GM18868 (cell line): ENCODE measurements around the gene CTSK.

Source experiments
- ATAC-seq: cut with Tn5 transposase; IDR thresholded peaks from one replicate; pipeline ENCODE4 v1.9.1; 2021; ENCODE audit warnings: mild to moderate bottlenecking, moderate library complexity; ENCODE audit not compliant: unreplicated experiment

Gene CTSK

DNA sequence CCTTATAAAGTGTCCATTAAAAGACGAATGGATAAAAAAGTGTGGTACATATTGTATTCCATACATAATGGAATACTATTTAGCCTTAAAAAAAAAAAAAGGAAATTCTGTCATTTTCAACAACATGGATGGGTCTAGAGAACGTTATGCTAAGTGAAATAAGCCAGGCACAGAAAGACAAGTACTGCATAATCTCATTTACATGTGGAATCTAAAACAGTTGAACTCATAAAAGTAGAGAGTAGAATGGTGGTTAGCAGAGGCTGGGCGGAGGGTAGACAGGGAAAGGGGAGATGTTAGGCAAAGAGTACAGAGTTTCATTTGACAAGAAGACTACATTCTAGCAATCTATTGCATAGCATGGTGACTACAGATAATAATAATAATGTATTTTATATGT, 45.0 kb downstream of the CTSK start:
- no peak for ATAC-seq

DNA sequence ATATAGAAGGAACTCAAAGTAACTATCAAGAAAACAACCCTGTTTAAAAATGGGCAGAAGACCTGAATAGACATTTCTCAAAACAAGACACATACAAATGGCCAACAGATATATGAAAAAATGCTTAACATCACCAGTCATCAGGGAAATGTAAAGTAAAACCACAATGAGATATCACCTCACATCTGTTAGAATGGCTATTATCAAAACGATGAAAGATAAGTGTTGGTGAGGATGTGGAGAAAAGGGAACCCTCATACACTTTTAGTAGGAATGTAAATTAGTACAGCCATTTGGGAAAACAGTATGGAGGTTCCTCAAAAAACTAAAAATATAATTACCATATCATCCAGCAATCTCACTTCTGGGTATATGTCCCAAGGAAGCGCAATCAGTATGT, 45.5 kb downstream of the CTSK start:
- ATAC-seq = no peak

DNA sequence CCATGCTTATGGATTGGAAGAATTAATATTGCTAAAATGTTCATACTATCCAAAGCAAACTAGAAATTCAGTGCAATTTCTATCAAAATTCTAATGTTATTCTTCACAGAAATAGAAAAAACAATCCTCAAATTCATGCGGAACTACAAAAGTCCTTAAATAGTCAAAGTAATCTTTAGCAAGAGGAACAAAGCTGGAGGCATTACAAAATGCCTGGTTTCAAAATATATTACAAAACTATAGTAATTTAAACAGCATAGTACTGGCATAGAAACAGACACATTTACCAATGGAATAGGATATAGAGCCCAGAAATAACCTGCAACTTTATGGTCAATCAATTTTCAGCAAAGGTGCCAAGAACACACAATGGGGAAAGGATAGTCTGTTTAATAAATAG, 46.3 kb downstream of the CTSK start:
- no peak for ATAC-seq

DNA sequence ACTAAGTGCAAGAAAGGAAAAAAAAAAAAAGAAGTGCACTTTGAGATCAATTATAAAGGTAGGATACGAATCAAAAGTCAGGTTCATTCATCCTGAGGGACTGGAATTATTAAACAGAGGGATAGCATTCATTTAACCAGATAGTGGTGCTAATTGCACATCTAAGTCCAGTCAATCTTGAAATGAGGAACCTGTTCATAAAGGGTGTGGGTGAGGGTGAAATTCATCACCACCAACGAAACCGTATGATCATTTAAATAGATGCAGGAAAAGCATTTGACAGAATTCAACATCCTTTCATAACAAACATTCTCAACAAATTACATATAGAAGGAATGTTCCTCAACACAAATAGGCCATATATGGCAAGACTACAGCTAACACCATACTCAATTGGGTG, 48.0 kb downstream of the CTSK start:
- no peak for ATAC-seq

DNA sequence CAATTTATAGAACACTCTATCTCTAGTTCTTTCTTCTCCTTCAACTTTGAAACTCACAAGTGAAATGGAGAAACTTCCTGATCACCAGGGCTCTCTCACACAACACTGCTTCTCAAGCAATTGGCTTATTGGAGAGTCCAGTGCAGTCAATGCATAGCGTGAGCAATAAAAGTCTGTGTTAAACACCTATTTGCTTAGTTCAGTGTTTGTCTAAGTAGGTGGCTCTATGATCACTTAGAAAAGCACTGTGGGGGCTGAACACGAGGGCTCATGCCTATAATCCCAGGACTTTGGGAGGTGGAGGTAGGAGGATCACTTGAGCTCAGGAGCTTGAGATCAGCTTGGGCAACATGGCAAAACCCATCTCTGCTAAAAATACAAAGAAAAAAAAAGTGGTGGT, 54.6 kb downstream of the CTSK start:
- ATAC-seq = no peak

DNA sequence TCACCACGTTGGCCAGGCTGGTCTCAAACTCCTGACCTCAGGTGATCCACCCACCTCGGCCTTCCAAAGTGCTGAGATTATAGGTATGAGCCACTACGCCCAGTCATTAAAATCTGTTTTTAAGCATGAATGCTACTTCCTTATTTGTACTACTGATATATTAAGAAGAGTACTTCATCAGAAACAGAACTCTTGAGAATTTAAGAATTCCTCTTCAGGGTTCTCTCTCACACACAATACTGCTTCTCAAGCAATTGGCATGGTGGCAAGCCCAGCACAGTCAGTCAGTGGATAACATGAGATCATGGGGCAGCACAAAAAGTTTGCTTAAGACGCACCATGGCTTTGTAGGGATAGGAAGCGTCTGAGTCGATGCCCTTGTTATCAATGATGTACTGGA, 56.6 kb downstream of the CTSK start:
- no peak for ATAC-seq

DNA sequence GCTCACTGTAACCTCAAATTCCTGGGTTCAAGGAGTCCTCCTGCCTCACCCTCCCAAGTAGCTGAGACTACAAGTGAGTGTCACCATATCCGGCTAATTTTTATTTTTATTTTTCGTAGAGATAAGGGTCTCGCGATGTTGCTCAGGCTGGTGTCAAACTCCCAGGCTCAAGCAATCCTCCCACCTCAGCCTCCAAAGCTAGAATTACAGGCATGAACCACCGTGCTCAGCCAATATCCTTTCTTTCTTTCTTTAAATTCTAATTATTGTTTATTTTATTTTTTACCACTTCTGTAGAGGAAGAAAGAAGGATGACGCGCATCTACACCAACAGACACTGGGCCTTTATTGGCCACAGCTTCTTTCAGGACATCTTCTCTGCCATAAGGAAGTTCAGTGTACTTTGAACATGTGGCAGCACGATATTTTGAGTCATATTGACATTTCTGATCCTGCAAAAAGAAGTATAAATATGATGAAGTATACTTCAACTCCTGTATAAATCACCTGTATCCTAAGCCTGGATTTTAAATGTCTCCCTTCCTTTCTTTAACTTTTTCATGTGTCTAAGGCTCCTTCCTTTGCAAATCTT, 58.2 kb downstream of the CTSK start:
- ATAC-seq = no peak

DNA sequence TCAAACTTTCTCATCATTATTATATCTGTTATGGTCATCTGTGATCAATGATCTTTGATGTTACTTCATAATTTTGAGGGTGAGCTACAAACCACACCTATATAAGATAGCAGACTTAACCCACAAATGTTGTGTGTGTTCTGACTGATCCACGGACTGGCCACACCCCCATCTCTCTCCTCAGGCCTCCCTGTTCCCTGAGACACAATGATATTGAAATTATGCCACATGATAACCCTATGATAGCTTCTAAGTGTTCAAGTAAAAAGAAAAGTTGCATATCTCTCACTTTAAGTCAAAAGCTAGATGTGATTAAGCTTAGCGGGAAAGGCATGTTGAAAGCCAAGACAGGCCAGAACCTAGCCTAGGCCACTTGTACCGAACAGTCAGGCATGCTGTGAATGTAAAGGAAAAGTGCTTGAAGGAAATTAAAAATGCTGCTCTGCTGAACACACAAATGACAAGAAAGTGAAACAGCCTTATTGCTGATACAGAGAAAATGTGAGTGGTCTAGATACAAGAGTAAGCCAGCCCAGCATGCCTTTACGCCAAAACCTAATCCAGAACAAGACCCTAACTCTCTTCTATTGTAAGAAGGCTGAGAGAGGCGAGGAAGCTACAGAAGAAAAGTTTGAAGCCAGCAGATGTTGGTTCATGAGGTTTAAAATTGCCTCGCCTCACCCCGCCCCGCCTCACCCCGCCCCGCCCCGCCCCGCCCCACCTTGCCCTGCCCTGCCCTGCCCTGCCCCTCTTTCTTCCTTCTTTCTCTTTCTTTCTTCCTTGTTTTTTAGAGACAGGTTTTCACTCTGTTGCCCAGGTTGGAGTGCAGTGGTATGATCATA, 59.0 kb downstream of the CTSK start:
- ATAC-seq = no peak
